HG03066 (cell line): ENCODE measurements around the gene PRKAR1B.

Experiments used
- ATAC-seq: cut with Tn5 transposase; IDR thresholded peaks from one replicate; pipeline ENCODE4 v1.9.1; 2021; ENCODE audit warnings: low read depth; ENCODE audit not compliant: unreplicated experiment

Gene PRKAR1B

DNA sequence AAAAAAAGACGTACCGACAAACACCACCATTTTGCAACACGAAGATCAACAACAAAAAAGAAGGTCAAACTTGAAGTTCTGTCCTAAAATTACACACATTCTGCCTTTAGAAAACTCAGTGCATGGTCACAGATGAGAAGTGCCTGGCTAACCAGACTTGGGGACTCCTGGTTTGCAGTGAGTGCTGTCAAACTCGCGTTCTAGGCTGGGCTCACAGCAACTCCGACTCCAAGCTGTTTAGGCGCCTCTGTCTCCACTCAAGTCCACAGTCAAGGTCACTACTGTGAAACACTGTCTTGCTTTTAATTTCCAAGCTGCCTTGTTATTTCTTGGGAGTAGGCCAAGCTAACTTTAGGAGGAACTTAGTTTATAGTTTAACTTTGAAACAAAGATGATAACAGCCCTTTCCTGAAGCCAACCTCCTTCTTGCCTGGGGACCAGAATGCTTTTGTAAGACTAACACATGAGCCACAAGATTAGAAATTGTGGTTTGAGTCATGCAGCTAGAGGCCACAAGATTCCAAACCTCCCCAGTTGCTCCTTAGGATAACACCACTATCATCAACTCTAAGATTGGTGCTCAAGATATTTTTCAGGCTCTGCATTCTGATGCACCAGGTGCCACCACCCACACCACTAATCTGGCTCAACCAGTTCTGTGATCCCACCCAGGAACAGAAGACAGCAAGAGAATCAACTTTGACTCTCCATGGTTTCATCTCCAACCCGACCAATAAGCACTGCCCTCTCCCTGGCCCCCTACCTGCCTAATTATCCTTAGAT, 1.7 kb downstream of the PRKAR1B start:
- ATAC-seq: no peak

DNA sequence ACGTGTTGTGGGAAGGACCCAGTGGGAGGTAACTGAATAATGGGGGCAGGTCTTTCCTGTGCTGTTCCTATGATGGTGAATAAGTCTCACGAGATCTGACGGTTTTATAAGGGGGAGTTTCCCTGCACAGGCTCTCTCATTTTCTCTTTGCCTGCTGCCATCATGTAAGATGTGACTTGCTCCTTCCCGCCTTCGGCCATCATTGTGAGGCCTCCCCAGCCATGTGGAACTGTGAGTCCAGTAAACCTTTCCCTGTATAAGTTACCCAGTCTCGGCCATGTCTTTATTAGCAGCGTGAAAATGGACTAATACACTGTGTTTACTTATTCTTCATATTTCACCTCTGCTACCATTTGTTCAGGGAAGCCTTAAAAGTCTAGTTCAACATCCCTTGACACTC, 2.8 kb downstream of the PRKAR1B start:
- ATAC-seq: no peak

DNA sequence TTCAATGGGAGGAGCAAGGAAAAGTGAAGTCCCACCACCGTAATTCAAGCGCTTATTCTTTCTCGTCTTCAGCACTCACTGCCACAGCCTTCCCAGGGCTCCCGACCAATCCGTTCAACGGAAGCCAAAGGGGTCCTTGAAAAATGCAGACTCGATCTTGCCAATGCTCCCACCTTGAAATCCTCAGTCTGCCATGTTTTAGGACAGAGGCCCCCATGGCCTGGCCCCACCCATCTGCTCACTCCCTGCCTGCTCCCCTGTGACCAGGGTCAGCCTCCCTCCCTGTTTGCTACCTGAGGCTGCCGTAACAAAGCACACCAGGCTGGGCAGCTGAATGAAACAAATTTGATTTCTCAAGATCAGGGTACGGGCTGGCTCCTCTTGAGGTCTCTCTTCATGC, 3.5 kb downstream of the PRKAR1B start:
- ATAC-seq: no peak

- ATAC-seq: no peak
Measured at GRCh38 chr7:721619-722248, 5.3 kb downstream of the PRKAR1B start.

GRCh38 chr7:716636-717035, 10.4 kb downstream of the PRKAR1B start:
- ATAC-seq: no peak

DNA sequence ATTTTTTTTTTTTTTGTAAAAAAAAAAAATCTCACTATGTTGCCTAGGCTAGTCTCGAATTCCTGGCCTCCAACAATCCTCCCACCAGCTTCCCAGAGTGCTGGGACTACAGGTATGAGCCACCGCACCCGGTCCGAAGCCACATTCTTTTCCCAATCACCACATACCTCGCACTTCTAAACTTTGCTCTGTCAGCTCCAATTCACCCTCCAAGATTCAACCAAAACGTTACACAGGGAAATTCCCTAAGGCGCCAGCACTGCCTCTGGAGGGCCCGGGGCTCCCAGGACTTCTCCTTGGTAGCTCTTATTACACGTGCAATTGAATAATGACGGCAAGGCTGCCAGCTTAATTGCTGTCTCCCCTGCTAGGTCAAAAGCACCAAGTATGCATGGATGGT, 10.9 kb downstream of the PRKAR1B start:
- ATAC-seq: no peak

GRCh38 chr7:714251-714671, 12.8 kb downstream of the PRKAR1B start:
- ATAC-seq: no peak

DNA sequence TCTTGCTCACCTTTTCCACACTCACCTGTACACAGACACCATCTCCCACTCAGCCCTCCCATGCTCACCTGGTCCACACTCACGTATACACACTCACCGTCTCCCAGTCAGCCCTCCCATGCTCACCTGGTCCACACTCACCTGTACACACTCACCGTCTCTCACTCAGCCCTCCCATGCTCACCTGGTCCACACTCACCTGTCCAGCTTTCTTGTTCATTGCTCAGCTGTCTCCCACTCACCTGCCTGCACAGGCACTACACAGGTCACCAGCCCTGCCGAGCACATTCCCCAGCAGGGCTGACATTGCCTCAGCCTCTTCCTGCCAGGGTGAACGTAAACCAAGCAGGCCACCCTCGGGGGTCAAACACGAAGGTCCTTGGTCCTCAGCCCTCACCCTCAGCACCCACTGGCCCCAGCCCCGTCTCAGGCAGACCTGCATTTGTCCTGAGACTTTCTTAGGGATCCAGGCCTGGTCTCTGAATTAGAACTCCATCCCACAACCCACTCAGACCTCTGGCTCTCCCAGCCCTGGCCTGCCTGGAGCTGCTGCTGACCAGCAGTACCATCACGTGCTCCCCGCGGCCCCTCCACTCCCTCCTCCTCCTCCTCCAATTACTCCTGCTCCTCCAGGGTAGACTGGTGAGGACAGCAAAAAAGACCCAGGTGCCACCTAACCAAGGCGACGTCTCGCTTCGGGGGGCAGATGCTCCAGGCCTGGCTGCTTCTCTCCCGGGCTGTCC, 13.4 kb downstream of the PRKAR1B start:
- ATAC-seq: no peak

DNA sequence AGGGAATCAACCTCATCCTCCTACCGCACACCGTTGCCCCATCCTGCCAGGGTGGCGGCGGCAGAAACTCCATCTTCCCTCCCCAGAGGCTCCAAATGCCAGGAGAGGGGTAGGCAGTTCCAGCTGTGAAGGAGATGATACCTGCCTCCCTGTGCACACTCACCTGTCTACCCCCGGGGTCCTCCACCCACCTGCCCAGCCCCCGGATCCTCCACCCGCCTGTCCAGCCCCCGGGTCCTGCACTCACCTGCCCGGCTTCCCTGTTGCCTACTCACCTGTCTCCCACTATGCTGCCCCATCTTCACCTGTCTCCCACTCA, 14.0 kb downstream of the PRKAR1B start:
- no peak for ATAC-seq

DNA sequence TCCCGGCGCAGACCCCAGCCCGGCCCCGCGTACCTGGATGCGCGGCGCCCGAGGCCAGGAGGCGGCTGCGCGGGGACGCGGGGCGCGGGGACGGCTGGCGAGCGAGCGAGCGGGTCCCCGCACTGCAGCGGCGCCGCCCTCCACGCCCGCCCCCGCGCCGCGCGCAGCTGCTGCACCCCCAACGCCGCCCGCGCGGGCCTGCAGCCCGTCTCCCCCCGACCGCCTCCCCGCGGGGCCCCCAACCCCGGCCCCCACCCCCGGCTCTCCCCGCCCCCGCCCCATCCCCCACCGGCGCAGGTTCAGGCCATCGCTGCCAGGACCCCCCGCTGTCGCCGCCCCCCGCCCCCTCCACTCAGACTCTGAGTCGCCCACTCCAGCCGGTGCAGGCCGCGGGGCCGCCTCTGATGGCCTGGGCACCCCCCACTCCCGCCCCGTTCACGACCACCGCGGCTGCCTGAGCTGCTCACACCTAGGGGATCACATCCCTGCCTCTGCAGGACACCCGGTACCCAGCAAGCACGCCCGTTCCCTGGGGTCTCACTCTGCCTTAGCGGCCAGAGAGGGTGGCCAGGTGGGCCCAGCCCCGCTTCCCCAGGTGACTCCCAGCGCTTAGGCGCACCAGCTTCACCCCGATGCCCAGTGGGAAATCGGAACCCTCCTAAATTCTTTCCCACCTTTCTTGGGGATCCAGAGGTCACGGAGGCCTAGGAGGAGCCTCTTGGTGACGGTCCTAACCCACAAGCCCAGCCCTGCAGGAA, 14.5 kb downstream of the PRKAR1B start:
- ATAC-seq: no peak

- no peak for ATAC-seq
Measured at GRCh38 chr7:711922-712380, 15.1 kb downstream of the PRKAR1B start.

GRCh38 chr7:711093-711921, 15.8 kb downstream of the PRKAR1B start:
- no peak for ATAC-seq

- ATAC-seq: no peak
Measured at GRCh38 chr7:710161-710560, 16.9 kb downstream of the PRKAR1B start.

DNA sequence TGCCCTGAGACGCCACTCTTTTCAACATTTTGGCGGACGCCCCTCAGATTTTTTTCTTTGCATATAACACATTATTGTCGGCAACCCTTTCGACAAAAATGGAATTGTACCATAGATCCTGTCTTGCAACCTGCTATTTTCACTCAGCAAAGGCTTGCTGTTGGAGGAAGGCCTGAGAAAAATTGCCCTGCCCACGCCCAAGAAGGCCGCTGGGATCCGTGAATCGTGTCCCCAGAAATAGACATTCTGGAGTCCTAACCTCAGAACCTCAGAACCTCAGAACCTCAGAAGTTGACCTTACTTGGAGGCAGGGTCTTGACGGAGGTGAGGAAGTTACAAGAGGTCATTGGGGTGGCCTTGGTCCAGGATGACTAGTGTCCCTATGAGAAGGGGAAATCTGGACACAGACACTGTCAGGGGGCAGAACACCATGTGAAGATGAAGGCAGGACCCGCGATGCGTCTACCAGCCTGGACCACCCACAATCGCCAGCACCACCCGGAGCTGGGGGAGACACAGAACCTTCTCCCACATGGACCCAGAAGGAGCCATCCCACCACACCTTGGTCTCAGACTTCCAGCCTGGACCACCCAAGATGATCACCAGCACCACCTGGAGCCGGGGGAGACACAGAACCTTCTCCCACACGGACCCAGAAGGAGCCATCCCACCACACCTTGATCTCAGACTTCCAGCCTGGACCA, 19.6 kb downstream of the PRKAR1B start:
- ATAC-seq: no peak

DNA sequence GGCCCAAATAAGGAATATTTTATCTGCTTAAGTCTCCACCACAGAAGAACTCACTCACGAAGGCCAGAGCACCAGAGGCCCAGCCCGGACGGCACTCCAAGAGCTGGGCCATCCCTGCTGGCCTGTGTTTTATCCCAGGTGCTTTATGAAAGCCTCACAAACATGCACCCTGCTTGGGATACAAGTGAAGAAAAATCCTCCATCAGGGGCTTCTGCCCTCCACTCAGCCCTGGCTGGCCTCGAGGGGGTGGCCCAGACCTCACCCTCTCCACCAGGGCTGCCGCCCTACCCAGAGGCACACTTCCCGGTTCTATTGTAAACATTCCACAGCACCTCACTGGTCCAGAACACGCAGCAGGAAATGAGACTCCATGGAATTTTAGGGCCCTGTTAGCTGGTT, 20.4 kb downstream of the PRKAR1B start:
- ATAC-seq: no peak

DNA sequence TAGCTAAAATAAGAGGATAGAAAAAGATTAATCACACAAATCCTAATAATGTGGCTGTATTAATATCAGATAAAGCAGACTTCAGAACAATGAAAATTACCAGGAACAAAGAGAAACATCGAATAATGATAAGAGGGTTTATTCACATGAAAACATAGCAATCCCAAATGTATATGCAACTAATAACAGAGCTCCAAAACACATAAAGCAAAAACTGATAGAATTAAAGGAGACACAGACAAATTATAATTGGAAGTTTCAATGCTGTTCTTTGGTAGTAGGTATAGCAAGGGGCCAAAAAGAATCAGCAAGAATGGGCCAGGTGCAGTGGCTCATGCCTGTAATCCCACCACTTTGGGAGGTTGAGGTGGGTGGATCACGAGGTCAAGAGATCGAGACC, 24.0 kb downstream of the PRKAR1B start:
- no peak for ATAC-seq

DNA sequence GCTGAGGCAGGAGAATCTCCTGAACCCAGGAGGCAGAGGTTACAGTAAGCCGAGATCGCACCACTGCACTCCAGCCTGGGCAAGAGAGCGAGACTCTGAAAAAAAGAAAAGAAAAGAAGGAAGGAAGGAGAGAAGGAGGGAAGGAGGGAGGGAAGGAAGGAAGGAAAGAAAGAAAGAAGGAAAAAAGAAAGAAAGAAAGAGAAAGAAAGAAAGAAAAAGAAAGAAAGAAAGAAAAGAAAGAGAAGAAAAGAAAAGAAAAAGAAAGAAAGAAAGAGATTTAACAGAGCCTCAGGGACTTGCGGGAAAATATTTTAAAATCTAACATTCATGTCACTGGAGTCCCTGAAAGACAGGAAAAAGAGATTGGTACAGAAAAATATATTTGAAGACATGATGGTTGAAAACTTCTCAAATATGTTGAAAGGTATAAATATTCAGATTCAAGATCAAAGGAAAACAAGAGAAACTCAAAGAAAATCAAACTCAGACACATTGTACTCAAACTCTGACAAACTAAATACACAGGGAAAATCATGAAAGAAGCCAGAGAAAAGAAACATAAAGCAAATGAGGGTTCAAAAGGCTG, 25.9 kb downstream of the PRKAR1B start:
- ATAC-seq: no peak

DNA sequence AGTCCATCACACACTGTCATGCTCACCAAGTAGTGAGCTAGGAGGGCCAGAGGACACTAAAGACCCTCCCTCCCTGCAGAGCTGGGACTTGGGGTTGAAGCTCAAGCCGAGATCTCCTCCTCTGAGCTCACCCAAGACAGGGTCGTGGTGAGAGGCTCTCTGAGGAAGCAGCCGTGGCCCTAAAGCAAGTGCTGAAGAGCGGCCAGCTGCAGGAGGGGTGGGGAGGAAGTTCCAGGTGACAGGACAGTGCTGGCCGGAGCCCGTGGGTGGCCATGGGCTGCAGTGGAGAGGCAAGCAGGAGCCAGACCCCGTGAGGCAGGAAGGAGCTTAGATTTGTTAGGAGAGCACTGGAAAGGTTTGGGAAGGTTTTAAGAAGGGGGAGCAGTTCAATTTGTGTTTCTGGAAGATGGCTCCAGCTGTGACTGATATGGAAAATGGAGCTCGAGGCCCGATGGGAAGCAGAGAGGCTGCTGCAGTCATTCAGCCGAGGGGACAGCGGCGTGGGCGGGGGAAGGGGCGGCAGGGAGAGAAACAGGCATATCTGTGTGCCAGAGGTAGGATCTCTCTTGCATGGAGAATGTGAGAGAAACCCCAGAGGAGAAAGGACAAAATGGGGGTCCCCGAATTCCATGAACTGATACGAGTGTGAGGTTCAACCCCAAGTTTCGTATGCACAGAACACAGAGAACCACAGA, 27.5 kb downstream of the PRKAR1B start:
- ATAC-seq: no peak
